ENCODE measurements around the gene SGCB. TPM values are rescaled to one million over a fixed set of nuclear protein-coding genes. Genes with fewer than 3 reads are reported as not detected.

SGCB gene
- total and polyA plus RNA-seq, 2 of the 4 experiments (the other 2 are of a cell fraction) = 16.3 to 24.0 TPM

GRCh38 chr4:52051615-52052474 lies 13.7 kb upstream of the SGCB start:
- Histone ChIP-seq H3K9ac (ENCODE audit: low read depth, low read length) (peak overlapping the region; percentile 76), H3K23ac (ENCODE audit: low read depth, low read length) (peak overlapping the region; percentile 95)
- CTCF ChIA-PET = interaction anchor here (0.6 to 1.6 kb wide), 2 partner anchors 9 to 56 kb away, joined by 3 read pairs; no protein-coding TSS in a partner anchor

More at GRCh38 chr4:52051615-52052474, 13.7 kb upstream of the SGCB start:
- H3K27ac ChIP-seq (ENCODE audit: insufficient read depth, low read length) = peak overlapping the region; percentile 88
- in situ Hi-C loops (cut with MboI; ENCODE audit: low sequenced_read_pairs) (no loop called here), dilution Hi-C loops (cut with HindIII; ENCODE audit: low sequenced_read_pairs, unreplicated experiment) (no loop called here), intact Hi-C loops (cut with micrococcal nuclease) (loop anchor here (2.0 to 10.0 kb wide), 3 partner anchors 25 to 57 kb away; no protein-coding TSS in a partner anchor)
- no peaks in the 10 kb centered on the region for H3K4me1 ChIP-seq (ENCODE audit: control insufficient read depth, insufficient read depth, low read length)
- H2AFZ ChIP-seq (replicated peaks; ENCODE audit: low read length, poor library complexity) = peak overlapping the region; percentile 92
- H4K20me1 ChIP-seq (ENCODE audit: insufficient read depth, low read length) = 0 out of 2 replicates have a peak, but pooled peaks cover 3% of the 10 kb centered on the region
- H3K36me3 ChIP-seq (ENCODE audit: control insufficient read depth, insufficient read depth, low read length) = no peaks in the 10 kb centered on the region
- peak overlapping the region; percentile 76 for H2BK5ac ChIP-seq (ENCODE audit: low read depth, low read length, poor library complexity, severe bottlenecking)
- H2AK9ac ChIP-seq (replicated peaks; ENCODE audit: low read depth, low read length, poor library complexity) = peak overlapping the region; percentile 48
- DNase-seq (peak; percentile 89), ATAC-seq (ENCODE audit: low read depth) (peak; percentile 96)
- 0 out of 2 replicates have a peak overlapping the region, but pooled peaks have one; percentile 9 for H2BK20ac ChIP-seq (ENCODE audit: low read depth, low read length)
- H3K9me1 ChIP-seq (ENCODE audit: insufficient read depth, low read length) = peaks cover 3% of the 10 kb centered on the region; the same call in 1 of the 2 replicates
- H2AK5ac ChIP-seq (ENCODE audit: low read depth, low read length) = peak overlapping the region; percentile 28; the same call in 1 of the 2 replicates
- 20% methylated on average over 12 of the region's 46 CpGs; no CpG with 5 or more reads in 1 of the 2 experiments for WGBS, 2 experiments (ENCODE audit: extremely low coverage in 2 of 2, insufficient read length in 1 of 2)
- peaks cover 6% of the 10 kb centered on the region for H3K27me3 ChIP-seq (ENCODE audit: control insufficient read depth, insufficient read depth, low read length)
- H4K5ac ChIP-seq (ENCODE audit: low read depth, low read length) = peak overlapping the region; percentile 43
- peak overlapping the region; percentile 60 for H2BK120ac ChIP-seq (ENCODE audit: low read depth, low read length)
- 0 out of 4 replicates have a peak, but pooled peaks cover 0 to 7% of the 10 kb centered on the region in 2 experiments for H3K79me1 ChIP-seq (ENCODE audit: low read depth in 1 of 2, low read length in 2 of 2)
- peak overlapping the region; percentile 86 for H4K91ac ChIP-seq (ENCODE audit: insufficient read depth, low read depth, low read length)
- POLR2A ChIA-PET (ENCODE audit: unreplicated experiment) = no interaction called here
- TF ChIP-seq MXI1 (IDR thresholded peaks at IDR 0.05; ENCODE audit: borderline replicate concordance, low read depth, low read length) = peak; percentile 98
- no peak for TF ChIP-seq SMC3 (IDR thresholded peaks at IDR 0.05; ENCODE audit: low read depth, low read length)
- TF ChIP-seq RAD21 (IDR thresholded peaks at IDR 0.05; ENCODE audit: low read length) = no peak
- no peak for TF ChIP-seq CHD1 (IDR thresholded peaks at IDR 0.05; ENCODE audit: low read depth, low read length)
- TF ChIP-seq BHLHE40 (IDR thresholded peaks at IDR 0.05; ENCODE audit: low read depth, low read length) = no peak
- no peaks in the 10 kb centered on the region for H3K9me3 ChIP-seq (ENCODE audit: control insufficient read depth, insufficient read depth, low read length)
- BruUV-seq (replicated peaks) = no TSS peak
- H3K18ac ChIP-seq (ENCODE audit: low read depth, low read length) = peak overlapping the region; percentile 86
- H3K4me3 ChIP-seq (ENCODE audit: insufficient read depth, low read depth, low read length) = peak overlapping the region; percentile 57
- peak overlapping the region; percentile 32; the same call in 1 of the 3 replicates for H2BK15ac ChIP-seq (ENCODE audit: low read depth, low read length)
- H3K56ac ChIP-seq (ENCODE audit: extremely low read depth, insufficient read depth, low read length) = peak overlapping the region; percentile 84; the same call in 1 of the 2 replicates
- H3K14ac ChIP-seq (replicated peaks; ENCODE audit: low read depth, low read length) = peak overlapping the region; percentile 94
- H3K4me2 ChIP-seq (ENCODE audit: low read depth, low read length) = peak overlapping the region; percentile 86
- peak overlapping the region; percentile 73 for H3K4ac ChIP-seq (ENCODE audit: low read depth, low read length)
- H4K8ac ChIP-seq (ENCODE audit: low read depth in 2 of 2, low read length in 2 of 2) = peak overlapping the region; percentile 64 to 88; a peak in 3 of 4 replicates

All from IMR-90 (cell line).